Neural progenitor cell (in vitro differentiated cells): Measurements from ENCODE around the gene OSM. TPM values are rescaled to one million over a fixed set of nuclear protein-coding genes. Genes with fewer than 3 reads are reported as not detected.
A peak's percentile ranks its signal among the peaks of the same experiment; 100 is the strongest.

Experiments
- DNase-seq: peaks from one replicate; pipeline ENCODE4 v3.0.0-alpha.2; 2016; ENCODE audit warnings: low spot score
- H2AFZ ChIP-seq: fragments of 200-600 bp; sonication (generic); replicated peaks from 2 replicates; pipeline ENCODE4 v1.6.1; 2016; ENCODE audit warnings: antibody characterized with exemption
- H3F3A ChIP-seq: fragments of 200-600 bp; sonication (generic); 2 replicates; pipeline ENCODE4 v1.6.1; 2016; ENCODE audit warnings: antibody characterized with exemption, low read depth
- H3K27ac ChIP-seq: fragments of 200-600 bp; sonication (generic); 2 replicates; pipeline ENCODE4 v1.5.1; 2016; ENCODE audit warnings: mild to moderate bottlenecking
- H3K27me3 ChIP-seq: fragments of 200-600 bp; sonication (generic); 2 replicates; pipeline ENCODE4 v1.6.1; 2016; ENCODE audit warnings: mild to moderate bottlenecking, moderate library complexity
- H3K36me3 ChIP-seq: fragments of 200-600 bp; sonication (generic); 2 replicates; pipeline ENCODE4 v1.5.1; 2016
- H3K4me1 ChIP-seq: fragments of 200-600 bp; sonication (generic); 2 replicates; pipeline ENCODE4 v1.6.1; 2016; ENCODE audit warnings: mixed run types
- H3K4me2 ChIP-seq: fragments of 200-600 bp; sonication (generic); 2 replicates; pipeline ENCODE4 v1.6.1; 2016
- H3K4me3 ChIP-seq: fragments of 200-600 bp; sonication (generic); 2 replicates; pipeline ENCODE4 v1.5.1; 2016
- H3K79me2 ChIP-seq: fragments of 200-600 bp; sonication (generic); 2 replicates; pipeline ENCODE4 v1.6.1; 2016; ENCODE audit warnings: low read depth
- H3K9ac ChIP-seq: fragments of 200-600 bp; sonication (generic); 2 replicates; pipeline ENCODE4 v1.6.1; 2016
- H3K9me3 ChIP-seq: fragments of 200-600 bp; sonication (generic); 2 replicates; pipeline ENCODE4 v1.5.1; 2016; ENCODE audit warnings: low read depth
- H4K20me1 ChIP-seq: fragments of 200-600 bp; sonication (generic); 2 replicates; pipeline ENCODE4 v1.6.1; 2016; ENCODE audit warnings: low read depth
- H3K27ac Mint-ChIP-seq: 3 replicates; pipeline ENCODE4 v1.8.0; 2021; ENCODE audit warnings: mixed read lengths
- H3K27me3 Mint-ChIP-seq: 2 replicates; pipeline ENCODE4 v1.8.0; 2022; ENCODE audit warnings: low read depth, mild to moderate bottlenecking, inconsistent platforms, moderate library complexity, mixed read lengths; ENCODE audit not compliant: insufficient read depth
- H3K36me3 Mint-ChIP-seq: 3 replicates; pipeline ENCODE4 v1.8.0; 2021; ENCODE audit warnings: mixed read lengths
- H3K4me1 Mint-ChIP-seq: 3 replicates; pipeline ENCODE4 v1.8.0; 2021; ENCODE audit warnings: mixed read lengths
- H3K4me3 Mint-ChIP-seq: 3 replicates; pipeline ENCODE4 v1.8.0; 2021; ENCODE audit warnings: mild to moderate bottlenecking, moderate library complexity, mixed read lengths
- H3K9me3 Mint-ChIP-seq: 3 replicates; pipeline ENCODE4 v1.8.0; 2020; ENCODE audit warnings: mixed read lengths
- CTCF ChIP-seq: fragments of 200-600 bp; sonication (generic); IDR thresholded peaks from 2 replicates; pipeline ENCODE4 v1.5.1; 2017; ENCODE audit warnings: antibody characterized with exemption, mild to moderate bottlenecking
- EZH2 ChIP-seq: fragments of 200-600 bp; sonication (generic); IDR thresholded peaks from 2 replicates; pipeline ENCODE4 v1.6.1; 2017; ENCODE audit warnings: antibody characterized with exemption, mild to moderate bottlenecking, moderate library complexity
- EZH2phosphoT487 ChIP-seq: fragments of 200-600 bp; sonication (generic); IDR thresholded peaks from 2 replicates; pipeline ENCODE4 v1.6.1; 2017; ENCODE audit warnings: antibody characterized with exemption
- total RNA-seq: library from RNA; depleted of rRNA; stranded (reverse); fragments of >200 nt; gene quantifications from 2 replicates; pipeline ENCODE4 v1.2.3, GENCODE V29; 2015; ENCODE audit warnings: low replicate concordance

Gene OSM
- total RNA-seq, 1 donor from 2014 or later: not detected

- no peaks in the 10 kb centered on the region for H3K9me3 ChIP-seq
- H3K4me3 ChIP-seq: peak overlapping the region; percentile 81
- peaks cover 33% of the 10 kb centered on the region for H3F3A ChIP-seq
- Mint-ChIP-seq H3K4me1 (peaks cover 5% of the 10 kb centered on the region), H3K27me3 (peaks cover 4% of the 10 kb centered on the region), H3K9me3 (no peaks in the 10 kb centered on the region), H3K36me3 (no peaks in the 10 kb centered on the region), H3K4me3 (peak overlapping the region; percentile 85), H3K27ac (no peak overlapping the region)
- no peak overlapping the region for H2AFZ ChIP-seq
- TF ChIP-seq EZH2phosphoT487 (no peak), CTCF (peak; percentile 75)
- no peak overlapping the region for H3K9ac ChIP-seq
- DNase-seq: peak; percentile 95
- peaks cover 17% of the 10 kb centered on the region for H3K4me1 ChIP-seq
- H4K20me1 ChIP-seq: no peaks in the 10 kb centered on the region
- peak overlapping the region; percentile 87 for H3K4me2 ChIP-seq
- H3K27me3 ChIP-seq: no peaks in the 10 kb centered on the region
- H3K27ac ChIP-seq: no peak overlapping the region
- no peaks in the 10 kb centered on the region for H3K36me3 ChIP-seq
- no peaks in the 10 kb centered on the region for H3K79me2 ChIP-seq
Measured at GRCh38 chr22:30287648-30288418, 21.2 kb upstream of the OSM start.

GRCh38 chr22:30286813-30287647 is 20.4 kb upstream of the OSM start:
- Histone ChIP-seq H3K4me2 (no peak overlapping the region), H3K27me3 (no peaks in the 10 kb centered on the region), H4K20me1 (no peaks in the 10 kb centered on the region), H3F3A (peaks cover 33% of the 10 kb centered on the region), H3K4me3 (no peak overlapping the region), H3K27ac (no peak overlapping the region), H3K4me1 (peaks cover 17% of the 10 kb centered on the region), H3K9me3 (no peaks in the 10 kb centered on the region), H3K79me2 (no peaks in the 10 kb centered on the region), H3K36me3 (no peaks in the 10 kb centered on the region), H2AFZ (no peak overlapping the region), H3K9ac (no peak overlapping the region)
- TF ChIP-seq EZH2 (no peak), CTCF (peak; percentile 83), EZH2phosphoT487 (no peak)
- Mint-ChIP-seq H3K36me3 (no peaks in the 10 kb centered on the region), H3K27ac (no peak overlapping the region), H3K4me3 (no peak overlapping the region), H3K27me3 (peaks cover 4% of the 10 kb centered on the region), H3K9me3 (no peaks in the 10 kb centered on the region), H3K4me1 (peaks cover 5% of the 10 kb centered on the region)
- DNase-seq: peak; percentile 74

GRCh38 chr22:30286331-30286730 is 19.7 kb upstream of the OSM start:
- H3K4me2 ChIP-seq: no peak overlapping the region
- H3K4me3 ChIP-seq: no peak overlapping the region
- no peaks in the 10 kb centered on the region for H3K36me3 ChIP-seq
- Mint-ChIP-seq H3K4me1 (peaks cover 5% of the 10 kb centered on the region), H3K27ac (no peak overlapping the region), H3K9me3 (no peaks in the 10 kb centered on the region), H3K4me3 (no peak overlapping the region), H3K36me3 (no peaks in the 10 kb centered on the region), H3K27me3 (peaks cover 4% of the 10 kb centered on the region)
- H3K9me3 ChIP-seq: no peaks in the 10 kb centered on the region
- H2AFZ ChIP-seq: no peak overlapping the region
- H3K79me2 ChIP-seq: no peaks in the 10 kb centered on the region
- no peak overlapping the region for H3K27ac ChIP-seq
- peaks cover 17% of the 10 kb centered on the region for H3K4me1 ChIP-seq
- no peak for DNase-seq
- H3K27me3 ChIP-seq: no peaks in the 10 kb centered on the region
- no peaks in the 10 kb centered on the region for H4K20me1 ChIP-seq
- TF ChIP-seq CTCF: no peak
- peaks cover 33% of the 10 kb centered on the region for H3F3A ChIP-seq
- H3K9ac ChIP-seq: no peak overlapping the region
